ENCODE results near the gene SLCO4A1. TPM values are rescaled to one million over a fixed set of nuclear protein-coding genes. Genes with fewer than 3 reads are reported as not detected.

SLCO4A1 gene
- total RNA-seq, 1 donor from 2014 or later, result 3.6 TPM

DNA sequence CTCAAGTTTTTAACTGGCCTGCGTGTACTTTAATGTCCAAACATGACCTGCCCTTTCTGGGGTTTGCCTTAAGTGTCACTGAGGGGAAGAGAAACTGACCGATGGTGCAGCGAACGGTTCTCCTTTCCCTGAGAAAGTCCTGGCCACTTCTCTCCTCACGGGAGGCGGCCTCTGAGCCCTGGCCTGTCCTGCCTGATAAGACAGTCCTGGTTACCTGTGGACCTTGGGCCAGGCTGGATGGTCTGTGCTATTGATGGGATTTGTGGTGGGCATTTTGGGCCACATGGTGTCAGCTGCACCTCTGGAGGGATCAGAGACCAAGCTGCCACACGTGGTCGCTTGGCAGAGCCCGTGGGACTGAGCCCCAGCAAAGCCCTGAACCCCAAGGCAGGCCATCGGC lies 54.7 kb downstream of the SLCO4A1 start:
- no peak for DNase-seq (ENCODE audit: low spot score, unreplicated experiment)
- Mint-ChIP-seq H3K4me3 (ENCODE audit: low read depth) (no peak overlapping the region), H3K9me3 (ENCODE audit: low read depth) (no peaks in the 10 kb centered on the region), H3K36me3 (ENCODE audit: insufficient read depth) (no peaks in the 10 kb centered on the region), H3K27me3 (peaks cover 25% of the 10 kb centered on the region), H3K4me1 (ENCODE audit: low read depth) (no peaks in the 10 kb centered on the region), H3K27ac (no peak overlapping the region)
- TF ChIP-seq, protein P1, sequence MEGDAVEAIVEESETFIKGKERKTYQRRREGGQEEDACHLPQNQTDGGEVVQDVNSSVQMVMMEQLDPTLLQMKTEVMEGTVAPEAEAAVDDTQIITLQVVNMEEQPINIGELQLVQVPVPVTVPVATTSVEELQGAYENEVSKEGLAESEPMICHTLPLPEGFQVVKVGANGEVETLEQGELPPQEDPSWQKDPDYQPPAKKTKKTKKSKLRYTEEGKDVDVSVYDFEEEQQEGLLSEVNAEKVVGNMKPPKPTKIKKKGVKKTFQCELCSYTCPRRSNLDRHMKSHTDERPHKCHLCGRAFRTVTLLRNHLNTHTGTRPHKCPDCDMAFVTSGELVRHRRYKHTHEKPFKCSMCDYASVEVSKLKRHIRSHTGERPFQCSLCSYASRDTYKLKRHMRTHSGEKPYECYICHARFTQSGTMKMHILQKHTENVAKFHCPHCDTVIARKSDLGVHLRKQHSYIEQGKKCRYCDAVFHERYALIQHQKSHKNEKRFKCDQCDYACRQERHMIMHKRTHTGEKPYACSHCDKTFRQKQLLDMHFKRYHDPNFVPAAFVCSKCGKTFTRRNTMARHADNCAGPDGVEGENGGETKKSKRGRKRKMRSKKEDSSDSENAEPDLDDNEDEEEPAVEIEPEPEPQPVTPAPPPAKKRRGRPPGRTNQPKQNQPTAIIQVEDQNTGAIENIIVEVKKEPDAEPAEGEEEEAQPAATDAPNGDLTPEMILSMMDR (IDR thresholded peaks at IDR 0.05; ENCODE audit: unreplicated experiment), result no peak

DNA sequence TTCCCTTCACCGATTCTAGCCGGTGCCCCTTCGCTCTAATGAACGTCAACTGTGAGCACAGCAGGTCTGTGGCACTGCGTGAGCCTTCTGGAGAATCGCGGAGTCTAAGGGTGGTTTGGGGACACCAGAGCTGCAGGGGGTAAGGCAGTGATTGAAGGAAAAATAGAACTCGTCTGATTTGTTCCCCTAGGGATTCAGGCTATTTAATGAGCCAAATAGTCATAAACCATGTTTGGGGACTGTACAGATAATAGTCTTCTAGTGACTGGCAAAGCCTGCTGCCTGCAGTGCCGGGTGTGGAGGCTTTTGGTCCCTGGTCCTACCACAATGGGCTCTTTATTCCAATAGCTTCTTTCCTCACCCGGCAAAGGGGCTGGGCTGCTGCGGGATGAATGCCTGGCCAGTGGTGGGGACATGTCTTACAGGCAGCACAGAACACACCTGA lies 55.2 kb downstream of the SLCO4A1 start:
- Mint-ChIP-seq H3K4me3 (ENCODE audit: low read depth) (no peak overlapping the region), H3K27ac (peak overlapping the region; percentile 39), H3K27me3 (peaks cover 27% of the 10 kb centered on the region), H3K36me3 (ENCODE audit: insufficient read depth) (no peaks in the 10 kb centered on the region), H3K4me1 (ENCODE audit: low read depth) (no peaks in the 10 kb centered on the region), H3K9me3 (ENCODE audit: low read depth) (no peaks in the 10 kb centered on the region)
- no peak for DNase-seq (ENCODE audit: low spot score, unreplicated experiment)
- TF ChIP-seq, protein P1 (IDR thresholded peaks at IDR 0.05; ENCODE audit: unreplicated experiment), result no peak

DNA sequence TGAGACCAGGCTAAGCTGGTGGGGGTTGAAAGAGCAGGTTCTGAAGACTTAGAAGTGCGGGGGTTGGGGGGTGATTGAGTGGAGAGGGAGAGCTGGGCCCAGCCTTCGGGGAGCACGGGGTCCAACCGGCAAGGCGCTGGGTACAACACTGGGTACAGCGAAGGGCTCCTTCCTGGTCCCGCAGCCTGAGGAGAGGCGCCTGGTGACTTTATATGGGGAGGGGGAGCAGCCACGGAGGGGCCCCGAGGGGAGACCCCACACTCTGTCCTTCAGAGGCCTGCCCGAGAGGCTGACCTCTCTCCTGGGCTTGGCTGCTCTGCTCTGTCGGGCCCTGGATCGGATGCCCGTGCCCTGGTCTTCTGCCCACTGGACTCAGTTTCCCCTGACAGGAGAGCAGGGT lies 55.9 kb downstream of the SLCO4A1 start:
- DNase-seq (ENCODE audit: low spot score, unreplicated experiment), result no peak
- Mint-ChIP-seq H3K36me3 (ENCODE audit: insufficient read depth) (no peaks in the 10 kb centered on the region), H3K27me3 (peaks cover 31% of the 10 kb centered on the region), H3K27ac (no peak overlapping the region), H3K4me1 (ENCODE audit: low read depth) (no peaks in the 10 kb centered on the region), H3K4me3 (ENCODE audit: low read depth) (no peak overlapping the region), H3K9me3 (ENCODE audit: low read depth) (no peaks in the 10 kb centered on the region)
- TF ChIP-seq, protein P1 (IDR thresholded peaks at IDR 0.05; ENCODE audit: unreplicated experiment), result no peak

DNA sequence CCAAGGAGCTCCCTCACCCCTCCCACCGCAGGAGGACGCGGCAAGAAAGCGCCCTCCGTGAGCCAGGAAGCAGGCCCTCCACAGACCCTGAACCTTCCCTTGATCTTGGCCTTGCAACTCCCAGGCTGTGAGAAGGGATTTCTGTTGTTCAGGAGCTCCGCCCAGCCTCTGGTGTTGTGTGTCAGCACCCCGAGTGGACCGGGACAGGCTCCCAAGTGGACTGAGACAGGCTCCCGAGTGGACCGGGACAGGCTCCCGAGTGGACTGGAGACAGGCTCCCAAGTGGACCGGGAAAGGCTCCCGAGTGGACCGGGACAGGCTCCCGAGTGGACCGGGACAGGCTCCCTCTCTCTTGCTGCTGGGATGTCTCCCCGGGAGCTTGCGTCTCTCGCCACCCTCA lies 57.0 kb downstream of the SLCO4A1 start:
- TF ChIP-seq, protein P1 (IDR thresholded peaks at IDR 0.05; ENCODE audit: unreplicated experiment), result no peak
- peaks cover 33% of the 10 kb centered on the region for H3K27me3 Mint-ChIP-seq
- DNase-seq (ENCODE audit: low spot score, unreplicated experiment), result no peak

DNA sequence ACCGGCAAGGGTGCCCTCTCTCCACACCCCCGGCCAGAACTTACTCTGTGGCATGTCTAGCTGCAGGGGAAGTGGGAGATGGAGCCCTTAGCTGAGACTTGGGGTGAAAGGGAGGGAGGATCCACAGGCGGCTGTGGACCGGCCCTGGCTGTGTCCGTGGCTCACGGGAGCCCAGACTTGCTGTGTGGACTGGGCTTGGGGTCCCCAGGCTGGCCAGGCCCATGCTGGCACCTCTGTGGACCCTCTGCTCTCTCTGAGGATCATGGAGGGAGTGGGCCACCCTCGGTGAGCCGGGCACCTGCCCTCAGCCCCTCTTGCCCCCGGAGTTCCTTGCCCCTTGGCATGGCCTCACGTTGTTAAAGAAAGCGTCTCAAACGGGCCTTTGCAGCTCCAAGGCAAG lies 57.4 kb downstream of the SLCO4A1 start:
- Mint-ChIP-seq H3K4me1 (ENCODE audit: low read depth) (no peaks in the 10 kb centered on the region), H3K9me3 (ENCODE audit: low read depth) (no peaks in the 10 kb centered on the region), H3K4me3 (ENCODE audit: low read depth) (no peak overlapping the region), H3K27ac (no peak overlapping the region), H3K27me3 (peaks cover 36% of the 10 kb centered on the region), H3K36me3 (ENCODE audit: insufficient read depth) (no peaks in the 10 kb centered on the region)
- no peak for DNase-seq (ENCODE audit: low spot score, unreplicated experiment)
- TF ChIP-seq, protein P1 (IDR thresholded peaks at IDR 0.05; ENCODE audit: unreplicated experiment), result no peak

More for the DNA sequence above, 57.0 kb downstream of the SLCO4A1 start:
- Mint-ChIP-seq H3K36me3 (ENCODE audit: insufficient read depth) (no peaks in the 10 kb centered on the region), H3K9me3 (ENCODE audit: low read depth) (no peaks in the 10 kb centered on the region), H3K27ac (no peak overlapping the region), H3K4me3 (ENCODE audit: low read depth) (no peak overlapping the region), H3K4me1 (ENCODE audit: low read depth) (no peaks in the 10 kb centered on the region)
